ENCODE results near the gene DYNC2H1.

The DYNC2H1 gene

GRCh38 chr11:103284260-103284659 is 175.0 kb downstream of the DYNC2H1 start:
- H3K4me3 ChIP-seq (ENCODE audit: low read length): no peak overlapping the region
- TF ChIP-seq ZNF274 (IDR thresholded peaks at IDR 0.05; ENCODE audit: low read depth, low read length): no peak

- no peak for TF ChIP-seq ZNF274 (IDR thresholded peaks at IDR 0.05; ENCODE audit: low read depth, low read length)
- no peak overlapping the region for H3K4me3 ChIP-seq (ENCODE audit: low read length)
These were observed 185.3 kb downstream of the DYNC2H1 start for GRCh38 chr11:103294516-103294915.

- H3K4me3 ChIP-seq (ENCODE audit: low read length): no peak overlapping the region
- no peak for TF ChIP-seq ZNF274 (IDR thresholded peaks at IDR 0.05; ENCODE audit: low read depth, low read length)
These were observed 186.5 kb downstream of the DYNC2H1 start for GRCh38 chr11:103295704-103296103.

- no peak for TF ChIP-seq ZNF274 (IDR thresholded peaks at IDR 0.05; ENCODE audit: low read depth, low read length)
- no peak overlapping the region for H3K4me3 ChIP-seq (ENCODE audit: low read length)
These were observed 188.7 kb downstream of the DYNC2H1 start for GRCh38 chr11:103297900-103298299.

- H3K4me3 ChIP-seq (ENCODE audit: low read length): no peak overlapping the region
- TF ChIP-seq ZNF274 (IDR thresholded peaks at IDR 0.05; ENCODE audit: low read depth, low read length): no peak
These were observed 206.0 kb downstream of the DYNC2H1 start for GRCh38 chr11:103315248-103315647.

- TF ChIP-seq ZNF274 (IDR thresholded peaks at IDR 0.05; ENCODE audit: low read depth, low read length): no peak
- H3K4me3 ChIP-seq (ENCODE audit: low read length): no peak overlapping the region
These were observed 207.9 kb downstream of the DYNC2H1 start for GRCh38 chr11:103317118-103317517.

- H3K4me3 ChIP-seq (ENCODE audit: low read length): no peak overlapping the region
- TF ChIP-seq ZNF274 (IDR thresholded peaks at IDR 0.05; ENCODE audit: low read depth, low read length): no peak
These were observed 213.6 kb downstream of the DYNC2H1 start for GRCh38 chr11:103322821-103323220.

- no peak for TF ChIP-seq ZNF274 (IDR thresholded peaks at IDR 0.05; ENCODE audit: low read depth, low read length)
- H3K4me3 ChIP-seq (ENCODE audit: low read length): no peak overlapping the region
These were observed 216.5 kb downstream of the DYNC2H1 start for GRCh38 chr11:103325686-103326069.

- TF ChIP-seq ZNF274 (IDR thresholded peaks at IDR 0.05; ENCODE audit: low read depth, low read length): no peak
- H3K4me3 ChIP-seq (ENCODE audit: low read length): no peak overlapping the region
These were observed 217.0 kb downstream of the DYNC2H1 start for GRCh38 chr11:103326070-103326794.

- no peak for TF ChIP-seq ZNF274 (IDR thresholded peaks at IDR 0.05; ENCODE audit: low read depth, low read length)
- H3K4me3 ChIP-seq (ENCODE audit: low read length): no peak overlapping the region
These were observed 218.5 kb downstream of the DYNC2H1 start for GRCh38 chr11:103327721-103328120.

GRCh38 chr11:103332409-103332808 is 223.2 kb downstream of the DYNC2H1 start:
- no peak for TF ChIP-seq ZNF274 (IDR thresholded peaks at IDR 0.05; ENCODE audit: low read depth, low read length)
- H3K4me3 ChIP-seq (ENCODE audit: low read length): no peak overlapping the region

GRCh38 chr11:103338621-103339484 is 229.6 kb downstream of the DYNC2H1 start:
- no peak for TF ChIP-seq ZNF274 (IDR thresholded peaks at IDR 0.05; ENCODE audit: low read depth, low read length)
- no peak overlapping the region for H3K4me3 ChIP-seq (ENCODE audit: low read length)

- no peak for TF ChIP-seq ZNF274 (IDR thresholded peaks at IDR 0.05; ENCODE audit: low read depth, low read length)
- H3K4me3 ChIP-seq (ENCODE audit: low read length): no peak overlapping the region
These were observed 230.2 kb downstream of the DYNC2H1 start for GRCh38 chr11:103339485-103339857.

GRCh38 chr11:103340956-103341355 is 231.7 kb downstream of the DYNC2H1 start:
- TF ChIP-seq ZNF274 (IDR thresholded peaks at IDR 0.05; ENCODE audit: low read depth, low read length): no peak
- no peak overlapping the region for H3K4me3 ChIP-seq (ENCODE audit: low read length)

- no peak overlapping the region for H3K4me3 ChIP-seq (ENCODE audit: low read length)
- TF ChIP-seq ZNF274 (IDR thresholded peaks at IDR 0.05; ENCODE audit: low read depth, low read length): no peak
These were observed 235.7 kb downstream of the DYNC2H1 start for GRCh38 chr11:103344886-103345285.

All from GM08714 (cell line).